Measurements from ENCODE around the gene SLC25A4. TPM values are rescaled to one million over a fixed set of nuclear protein-coding genes. Genes with fewer than 3 reads are reported as not detected.

SLC25A4 gene
- polyA plus RNA-seq, 1 experiment = 17.6 TPM

DNA sequence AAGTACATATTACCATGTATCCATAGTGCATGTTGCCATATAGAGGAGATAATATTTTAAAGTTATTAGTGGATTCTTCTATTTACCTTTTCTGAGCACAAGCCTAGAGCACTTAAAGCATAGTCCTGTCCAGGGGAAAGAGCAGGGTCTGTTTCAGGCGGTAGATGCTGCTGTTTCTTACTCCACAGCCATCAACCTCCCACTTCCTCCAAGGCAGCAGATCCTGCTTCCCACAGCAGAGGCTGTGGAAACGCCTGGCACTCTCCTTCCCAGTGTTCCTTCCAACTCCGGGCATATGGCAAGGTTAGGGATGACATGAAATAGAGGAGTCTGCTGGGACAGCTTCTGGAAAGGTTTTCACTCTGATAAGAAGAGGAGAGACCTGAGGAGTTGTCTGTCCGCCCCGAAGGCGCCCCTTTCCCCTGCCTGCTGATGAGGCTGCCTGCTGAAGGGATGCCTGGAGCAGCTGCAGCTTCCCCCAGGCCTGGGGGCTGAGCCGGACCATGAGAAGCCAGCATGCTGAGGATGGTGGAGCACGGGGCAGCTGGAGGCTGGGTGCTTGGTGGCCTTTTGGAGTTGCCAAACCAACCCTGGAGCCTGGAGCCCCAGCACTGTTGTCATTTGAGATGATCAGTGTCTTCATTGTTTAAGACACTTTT is 43.9 kb upstream of the SLC25A4 start:
- DNase-seq (ENCODE audit: low read depth, low spot score) = no peak
- no peak overlapping the region for H3K27ac ChIP-seq (ENCODE audit: low read depth, low read length)
- H3K4me3 ChIP-seq (ENCODE audit: low read depth, low read length) = no peak overlapping the region
- POLR2A ChIA-PET = no interaction called here
- peaks cover 15% of the 10 kb centered on the region for H3K27me3 ChIP-seq (ENCODE audit: control insufficient read depth, insufficient read depth, low read length)
- no peaks in the 10 kb centered on the region; the same call in 1 of the 2 replicates for H3K9me3 ChIP-seq (ENCODE audit: control insufficient read depth, insufficient read depth, low read length)
- CTCF ChIA-PET = interaction anchor here (4.8 kb wide), 1 partner anchor 58 kb away, joined by 118 read pairs; no protein-coding TSS in a partner anchor
- TF ChIP-seq, protein P1, sequence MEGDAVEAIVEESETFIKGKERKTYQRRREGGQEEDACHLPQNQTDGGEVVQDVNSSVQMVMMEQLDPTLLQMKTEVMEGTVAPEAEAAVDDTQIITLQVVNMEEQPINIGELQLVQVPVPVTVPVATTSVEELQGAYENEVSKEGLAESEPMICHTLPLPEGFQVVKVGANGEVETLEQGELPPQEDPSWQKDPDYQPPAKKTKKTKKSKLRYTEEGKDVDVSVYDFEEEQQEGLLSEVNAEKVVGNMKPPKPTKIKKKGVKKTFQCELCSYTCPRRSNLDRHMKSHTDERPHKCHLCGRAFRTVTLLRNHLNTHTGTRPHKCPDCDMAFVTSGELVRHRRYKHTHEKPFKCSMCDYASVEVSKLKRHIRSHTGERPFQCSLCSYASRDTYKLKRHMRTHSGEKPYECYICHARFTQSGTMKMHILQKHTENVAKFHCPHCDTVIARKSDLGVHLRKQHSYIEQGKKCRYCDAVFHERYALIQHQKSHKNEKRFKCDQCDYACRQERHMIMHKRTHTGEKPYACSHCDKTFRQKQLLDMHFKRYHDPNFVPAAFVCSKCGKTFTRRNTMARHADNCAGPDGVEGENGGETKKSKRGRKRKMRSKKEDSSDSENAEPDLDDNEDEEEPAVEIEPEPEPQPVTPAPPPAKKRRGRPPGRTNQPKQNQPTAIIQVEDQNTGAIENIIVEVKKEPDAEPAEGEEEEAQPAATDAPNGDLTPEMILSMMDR (IDR thresholded peaks at IDR 0.05; ENCODE audit: low read depth, low read length) = no peak

DNA sequence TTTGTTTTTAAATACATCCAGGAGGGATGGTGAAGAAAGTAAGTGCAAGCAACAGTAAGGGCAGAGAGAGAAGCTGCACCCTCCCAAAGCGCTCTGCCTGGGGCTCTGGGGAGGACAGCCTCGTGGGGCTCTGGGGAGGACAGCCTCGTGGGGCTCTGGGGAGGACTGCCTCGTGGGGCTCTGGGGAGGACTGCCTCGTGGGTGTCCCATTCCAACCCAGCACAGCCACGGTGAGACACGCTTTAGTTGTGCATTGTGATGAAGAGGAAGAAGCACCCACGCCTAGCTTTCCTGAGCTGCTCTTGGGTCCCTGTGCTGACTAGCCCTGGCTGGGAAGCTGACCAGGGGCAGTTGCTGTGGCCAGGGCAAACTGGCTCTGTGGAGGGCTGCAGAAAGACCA is 43.1 kb upstream of the SLC25A4 start:
- H3K27me3 ChIP-seq (ENCODE audit: control insufficient read depth, insufficient read depth, low read length) = peaks cover 15% of the 10 kb centered on the region
- TF ChIP-seq, protein P1 (IDR thresholded peaks at IDR 0.05; ENCODE audit: low read depth, low read length) = no peak
- POLR2A ChIA-PET = no interaction called here

DNA sequence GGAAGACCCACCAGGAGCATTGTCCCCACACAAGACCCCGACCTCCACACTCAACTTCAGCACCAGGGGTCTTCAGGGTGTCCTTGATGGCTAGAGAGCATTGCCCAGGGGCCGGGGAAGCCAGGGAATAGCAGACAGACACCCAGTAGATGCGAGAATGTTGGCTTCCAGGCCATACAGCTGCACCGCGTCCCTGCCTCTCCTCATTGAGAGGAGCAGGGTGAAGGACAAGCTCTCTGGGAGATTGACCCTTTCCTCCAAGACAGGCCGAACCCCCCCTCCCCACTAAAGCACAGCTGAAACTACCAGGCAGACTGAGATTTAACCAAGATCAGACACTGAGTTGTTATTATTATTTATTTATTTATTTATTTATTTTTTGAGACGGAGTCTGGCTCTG is 42.6 kb upstream of the SLC25A4 start:
- DNase-seq (ENCODE audit: low read depth, low spot score) = no peak
- CTCF ChIA-PET = no interaction called here

More for the DNA sequence above, 43.1 kb upstream of the SLC25A4 start:
- no peak for DNase-seq (ENCODE audit: low read depth, low spot score)
- H3K9me3 ChIP-seq (ENCODE audit: control insufficient read depth, insufficient read depth, low read length) = no peaks in the 10 kb centered on the region; the same call in 1 of the 2 replicates
- H3K4me3 ChIP-seq (ENCODE audit: low read depth, low read length) = no peak overlapping the region
- CTCF ChIA-PET = no interaction called here
- no peak overlapping the region for H3K27ac ChIP-seq (ENCODE audit: low read depth, low read length)

DNA sequence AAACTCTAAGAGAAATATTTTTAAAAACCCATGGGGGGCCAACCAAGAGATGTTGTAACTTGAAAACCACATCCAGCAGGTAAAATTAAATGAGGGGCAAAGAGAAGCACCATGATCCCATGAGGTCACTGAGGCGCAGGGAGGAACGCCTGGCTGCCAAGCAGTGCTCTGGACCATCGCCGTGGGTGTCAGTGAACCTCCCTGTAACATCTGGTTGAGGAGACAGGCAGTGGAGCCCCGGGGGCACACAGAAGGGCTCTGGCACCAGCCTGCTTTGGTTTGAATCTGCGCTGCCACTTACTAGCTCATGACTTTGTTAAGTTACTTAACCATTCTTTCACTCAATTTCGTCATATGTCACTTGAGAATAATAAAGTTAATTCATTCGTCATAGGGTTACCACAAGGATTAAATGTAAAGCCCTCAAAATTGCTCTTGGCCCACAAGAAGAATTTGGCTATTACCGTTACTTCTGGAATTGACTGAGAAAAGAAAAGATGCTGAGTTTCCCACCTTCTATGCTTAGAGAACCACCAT is 41.6 kb upstream of the SLC25A4 start:
- POLR2A ChIA-PET = no interaction called here
- Histone ChIP-seq H3K4me3 (ENCODE audit: low read depth, low read length) (no peak overlapping the region), H3K27ac (ENCODE audit: low read depth, low read length) (no peak overlapping the region), H3K9me3 (ENCODE audit: control insufficient read depth, insufficient read depth, low read length) (no peaks in the 10 kb centered on the region; the same call in 1 of the 2 replicates), H3K27me3 (ENCODE audit: control insufficient read depth, insufficient read depth, low read length) (peaks cover 15% of the 10 kb centered on the region)
- CTCF ChIA-PET = no interaction called here
- TF ChIP-seq, protein P1 (IDR thresholded peaks at IDR 0.05; ENCODE audit: low read depth, low read length) = no peak
- no peak for DNase-seq (ENCODE audit: low read depth, low spot score)

More for the DNA sequence above, 42.6 kb upstream of the SLC25A4 start:
- Histone ChIP-seq H3K27ac (ENCODE audit: low read depth, low read length) (no peak overlapping the region), H3K9me3 (ENCODE audit: control insufficient read depth, insufficient read depth, low read length) (no peaks in the 10 kb centered on the region; the same call in 1 of the 2 replicates), H3K27me3 (ENCODE audit: control insufficient read depth, insufficient read depth, low read length) (peaks cover 15% of the 10 kb centered on the region), H3K4me3 (ENCODE audit: low read depth, low read length) (no peak overlapping the region)
- POLR2A ChIA-PET = no interaction called here
- TF ChIP-seq, protein P1 (IDR thresholded peaks at IDR 0.05; ENCODE audit: low read depth, low read length) = no peak

DNA sequence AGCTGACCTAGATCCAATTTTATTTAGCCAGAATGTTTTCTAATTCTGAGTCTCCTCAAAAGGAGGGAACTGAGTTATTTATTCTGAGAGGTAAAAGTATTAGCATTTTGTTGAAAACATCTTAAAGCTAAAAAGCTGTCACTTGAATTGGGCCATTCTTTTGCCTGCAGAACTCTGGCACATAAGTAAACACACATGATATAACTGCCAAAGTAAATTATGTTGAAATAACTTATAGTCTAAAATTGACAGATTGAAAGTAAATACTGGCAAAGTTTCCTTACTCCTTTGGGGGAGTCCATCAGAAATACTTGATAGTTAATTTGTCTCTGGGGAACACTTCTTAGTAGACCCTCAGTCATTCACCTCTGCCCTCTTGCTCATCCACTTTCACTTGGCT is 38.3 kb upstream of the SLC25A4 start:
- Histone ChIP-seq H3K4me3 (ENCODE audit: low read depth, low read length) (no peak overlapping the region), H3K27ac (ENCODE audit: low read depth, low read length) (no peak overlapping the region), H3K27me3 (ENCODE audit: control insufficient read depth, insufficient read depth, low read length) (peaks cover 7% of the 10 kb centered on the region), H3K9me3 (ENCODE audit: control insufficient read depth, insufficient read depth, low read length) (no peaks in the 10 kb centered on the region)
- no peak for DNase-seq (ENCODE audit: low read depth, low spot score)
- ChIA-PET POLR2A (no interaction called here), CTCF (interaction anchor here (1.5 kb wide), 2 partner anchors 9 to 65 kb away, joined by 5 to 12 read pairs; no protein-coding TSS in a partner anchor)
- TF ChIP-seq, protein P1 (IDR thresholded peaks at IDR 0.05; ENCODE audit: low read depth, low read length) = no peak
